Breast epithelium (tissue), 4 donors: ENCODE results near the gene WDR73. TPM values are rescaled to one million over a fixed set of nuclear protein-coding genes. Genes with fewer than 3 reads are reported as not detected.
A peak's percentile ranks its signal among the peaks of the same experiment; 100 is the strongest.

Source experiments
- DNase-seq, 2 donors: peaks; one replicate each; pipeline ENCODE4 v3.0.0-alpha.2; 2019; ENCODE audit warnings: low spot score in 2 of 2
- H3K27ac ChIP-seq, 2 donors: fragments of 200-600 bp; sonication (generic) in 1 of 2; one replicate each; pipeline ENCODE4 v1.5.1; 2016 to 2019; ENCODE audit warnings: mild to moderate bottlenecking in 1 of 2
- H3K27me3 ChIP-seq, 2 donors: fragments of 200-600 bp; sonication (generic) in 1 of 2; one replicate each; pipeline versions ENCODE4 v1.5.1 to v1.6.0; 2017 to 2019; ENCODE audit warnings: control low read depth in 1 of 2, mild to moderate bottlenecking in 1 of 2
- H3K36me3 ChIP-seq: fragments of 200-600 bp; one replicate; pipeline ENCODE4 v1.5.1; 2019
- H3K4me1 ChIP-seq, 2 donors: fragments of 200-600 bp; sonication (generic); one replicate each; pipeline ENCODE4 v1.5.1; 2016 to 2019; ENCODE audit warnings: control low read depth in 1 of 2
- H3K4me3 ChIP-seq, 3 donors: fragments of 200-600 bp; sonication (generic); 1 replicate in 2 of 3; 2 replicates in 1 of 3; pipeline ENCODE4 v1.5.1; 2016 to 2019; ENCODE audit warnings: mild to moderate bottlenecking in 3 of 3, moderate library complexity in 2 of 3
- H3K9me3 ChIP-seq, 2 donors: fragments of 200-600 bp; sonication (generic) in 1 of 2; one replicate each; pipeline ENCODE4 v1.5.1; 2016 to 2019; ENCODE audit warnings: control low read depth in 1 of 2
- POLR2A ChIP-seq: fragments of 450-650 bp; IDR thresholded peaks from one replicate; pipeline ENCODE4 v1.6.1; 2016; ENCODE audit warnings: antibody characterized with exemption, mild to moderate bottlenecking, moderate library complexity
- POLR2AphosphoS5 ChIP-seq, 3 donors: sonication (generic); formaldehyde crosslinking; IDR thresholded peaks; one replicate each; pipeline ENCODE4 v1.6.1; 2017; ENCODE audit warnings: antibody characterized with exemption in 3 of 3
- intact Hi-C: fragments of 100-400 bp; cut with DNase I; formaldehyde crosslinking; loops from one replicate; pipeline ENCODE4 v1.15.1; 2023; ENCODE audit warnings: low total_unique reads
- total RNA-seq, 3 donors: library from RNA; depleted of rRNA; stranded (reverse); fragments of >200 nt; gene quantifications; one replicate each; pipeline ENCODE4 v1.1.0, GENCODE V29; 2016
- TF ChIP-seq, protein P1 (sequence below), 3 donors: fragments of 450-650 bp; IDR thresholded peaks; one replicate each; pipeline ENCODE4 v1.5.1; 2016 to 2017; ENCODE audit warnings: antibody characterized with exemption in 3 of 3, mild to moderate bottlenecking in 3 of 3, moderate library complexity in 3 of 3

The WDR73 gene
- total RNA-seq, 3 donors from 2014 or later: 13.8 to 35.0 (median 30.8) TPM

DNA sequence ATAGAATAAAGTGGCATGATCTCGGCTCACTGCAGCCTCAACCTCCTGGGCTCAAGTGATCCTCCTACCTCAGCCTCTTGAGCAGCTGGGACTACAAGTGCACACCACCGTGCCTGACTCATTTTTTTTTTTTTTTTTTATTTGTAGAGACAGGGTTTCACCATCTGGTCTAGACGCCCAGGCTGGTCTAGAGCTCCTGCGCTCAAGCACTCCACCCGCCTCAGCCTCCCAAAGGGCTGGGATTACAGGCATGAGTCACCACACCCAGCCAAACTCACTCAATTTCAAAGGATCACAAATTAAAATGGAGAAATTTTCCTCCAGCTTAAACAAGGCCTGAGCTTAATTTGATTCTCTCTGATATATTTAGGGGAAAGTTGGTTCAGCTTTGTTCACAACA lies 31.2 kb upstream of the WDR73 start:
- intact Hi-C loops: no loop called here
- H3K9me3 ChIP-seq: no peaks in the 10 kb centered on the region
- H3K27ac ChIP-seq: no peak overlapping the region
- no peak overlapping the region for H3K4me3 ChIP-seq
- peak in 1 of 3 donors; percentile 18 for TF ChIP-seq POLR2AphosphoS5 (IDR thresholded peaks at IDR 0.05)
- TF ChIP-seq, protein P1, sequence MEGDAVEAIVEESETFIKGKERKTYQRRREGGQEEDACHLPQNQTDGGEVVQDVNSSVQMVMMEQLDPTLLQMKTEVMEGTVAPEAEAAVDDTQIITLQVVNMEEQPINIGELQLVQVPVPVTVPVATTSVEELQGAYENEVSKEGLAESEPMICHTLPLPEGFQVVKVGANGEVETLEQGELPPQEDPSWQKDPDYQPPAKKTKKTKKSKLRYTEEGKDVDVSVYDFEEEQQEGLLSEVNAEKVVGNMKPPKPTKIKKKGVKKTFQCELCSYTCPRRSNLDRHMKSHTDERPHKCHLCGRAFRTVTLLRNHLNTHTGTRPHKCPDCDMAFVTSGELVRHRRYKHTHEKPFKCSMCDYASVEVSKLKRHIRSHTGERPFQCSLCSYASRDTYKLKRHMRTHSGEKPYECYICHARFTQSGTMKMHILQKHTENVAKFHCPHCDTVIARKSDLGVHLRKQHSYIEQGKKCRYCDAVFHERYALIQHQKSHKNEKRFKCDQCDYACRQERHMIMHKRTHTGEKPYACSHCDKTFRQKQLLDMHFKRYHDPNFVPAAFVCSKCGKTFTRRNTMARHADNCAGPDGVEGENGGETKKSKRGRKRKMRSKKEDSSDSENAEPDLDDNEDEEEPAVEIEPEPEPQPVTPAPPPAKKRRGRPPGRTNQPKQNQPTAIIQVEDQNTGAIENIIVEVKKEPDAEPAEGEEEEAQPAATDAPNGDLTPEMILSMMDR (IDR thresholded peaks at IDR 0.05): no peak
- no peaks in the 10 kb centered on the region for H3K4me1 ChIP-seq
- no peaks in the 10 kb centered on the region for H3K27me3 ChIP-seq
- no peak for DNase-seq
- H3K36me3 ChIP-seq: no peaks in the 10 kb centered on the region

DNA sequence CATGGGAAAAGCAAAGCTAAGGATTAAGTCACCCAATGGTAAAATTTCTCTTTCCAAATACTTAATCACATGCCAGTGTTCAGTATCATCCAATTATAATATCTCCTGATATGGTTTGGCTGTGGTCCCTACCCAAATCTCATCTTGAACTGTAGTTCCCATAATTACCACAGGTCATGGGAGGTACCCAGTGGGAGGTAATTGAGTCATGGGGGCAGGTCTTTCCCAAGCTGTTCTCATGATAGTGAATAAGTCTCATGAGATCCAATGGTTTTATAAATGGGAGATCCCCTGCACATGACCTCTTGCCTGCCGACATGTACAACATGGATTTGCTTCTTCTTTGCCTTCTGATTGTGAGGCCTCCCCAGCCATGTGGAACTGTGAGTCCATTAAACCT lies 30.0 kb upstream of the WDR73 start:
- intact Hi-C loops: no loop called here
- Histone ChIP-seq H3K36me3 (no peaks in the 10 kb centered on the region), H3K4me3 (no peak overlapping the region), H3K9me3 (no peaks in the 10 kb centered on the region), H3K4me1 (no peaks in the 10 kb centered on the region), H3K27ac (no peak overlapping the region), H3K27me3 (no peaks in the 10 kb centered on the region)
- TF ChIP-seq POLR2AphosphoS5 (IDR thresholded peaks at IDR 0.05) (no peak), POLR2A (no peak)
- TF ChIP-seq, protein P1 (IDR thresholded peaks at IDR 0.05): no peak
- no peak for DNase-seq

DNA sequence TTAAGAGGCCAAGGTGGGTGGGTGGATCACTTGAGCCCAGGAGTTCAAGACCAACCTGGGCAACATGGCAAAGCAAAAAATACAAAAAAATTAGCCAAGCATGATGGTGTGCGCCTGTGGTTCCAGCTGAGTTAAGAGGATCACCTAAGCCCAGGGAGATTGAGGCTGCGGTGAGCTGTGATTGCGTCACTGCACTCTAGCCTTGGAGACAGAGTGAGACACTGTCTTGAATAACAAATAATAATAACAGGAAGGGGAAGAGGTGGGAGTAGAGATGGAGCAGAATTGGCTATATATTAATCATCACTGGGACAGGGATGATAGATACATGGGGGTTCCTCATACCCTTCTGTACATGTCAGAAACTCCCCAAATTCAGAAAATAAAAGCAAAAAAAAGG lies 27.7 kb upstream of the WDR73 start:
- DNase-seq: no peak
- Histone ChIP-seq H3K9me3 (no peaks in the 10 kb centered on the region), H3K36me3 (no peaks in the 10 kb centered on the region), H3K4me3 (no peak overlapping the region), H3K27ac (no peak overlapping the region), H3K4me1 (no peaks in the 10 kb centered on the region), H3K27me3 (no peaks in the 10 kb centered on the region)
- TF ChIP-seq, protein P1 (IDR thresholded peaks at IDR 0.05): no peak
- intact Hi-C loops: no loop called here

DNA sequence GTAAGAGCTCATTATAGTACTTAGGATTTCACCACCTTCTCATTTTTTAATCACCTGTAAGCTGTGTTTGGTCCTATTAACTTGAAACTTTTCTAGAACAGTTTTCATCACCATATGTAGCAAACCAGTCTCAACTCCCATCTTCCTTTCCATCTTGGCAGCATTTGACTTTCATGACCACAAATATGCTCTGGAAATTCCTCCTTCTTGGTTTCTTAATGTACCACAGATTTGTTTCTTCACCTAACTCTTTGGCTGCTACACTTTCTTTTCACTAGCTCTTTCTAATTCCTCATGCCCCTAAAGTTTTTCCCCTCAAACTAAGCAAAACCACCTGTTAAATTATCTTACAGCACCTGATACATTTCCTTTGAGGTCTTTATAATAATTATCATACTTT lies 17.1 kb upstream of the WDR73 start:
- no peak for TF ChIP-seq POLR2AphosphoS5 (IDR thresholded peaks at IDR 0.05)
- TF ChIP-seq, protein P1 (IDR thresholded peaks at IDR 0.05): no peak
- no peak for TF ChIP-seq POLR2A
- intact Hi-C loops: no loop called here
- peak overlapping the region; percentile 50 to 82 for H3K27ac ChIP-seq
- H3K4me3 ChIP-seq: peak overlapping the region in 2 of 3 donors; percentile 31 to 47
- H3K9me3 ChIP-seq: no peaks in the 10 kb centered on the region
- H3K36me3 ChIP-seq: peaks cover 5% of the 10 kb centered on the region
- no peak for DNase-seq
- peaks cover 0 to 7% of the 10 kb centered on the region in 2 donors for H3K4me1 ChIP-seq
- H3K27me3 ChIP-seq: no peaks in the 10 kb centered on the region

GRCh38 chr15:84669726-84670125 lies 15.6 kb upstream of the WDR73 start:
- no peaks in the 10 kb centered on the region for H3K36me3 ChIP-seq
- no peaks in the 10 kb centered on the region for H3K27me3 ChIP-seq
- intact Hi-C loops: no loop called here
- H3K9me3 ChIP-seq: no peaks in the 10 kb centered on the region
- H3K4me1 ChIP-seq: peaks cover 0 to 7% of the 10 kb centered on the region in 2 donors
- H3K27ac ChIP-seq: no peak overlapping the region
- H3K4me3 ChIP-seq: no peak overlapping the region
- DNase-seq: no peak
- TF ChIP-seq, protein P1 (IDR thresholded peaks at IDR 0.05): no peak
- TF ChIP-seq POLR2AphosphoS5 (IDR thresholded peaks at IDR 0.05) (no peak), POLR2A (no peak)
